GM18951 (cell line): ENCODE results near the gene MSH3.
"Not testable (repeated sequence)": the region's sequence is repeated elsewhere in the genome, so short reads cannot be mapped to it uniquely, and the experiment has no call there.

Experiments used
- POLR2A ChIP-seq: IDR thresholded peaks from 4 replicates; pipeline ENCODE4 v1.6.1; 2011; ENCODE audit warnings: mild to moderate bottlenecking; ENCODE audit not compliant: insufficient read length, insufficient read depth; ENCODE audit errors: extremely low read depth
- in situ Hi-C: fragments of 300-500 bp; cut with MboI; formaldehyde crosslinking; loops from one replicate; pipeline ENCODE4 v1.12.0; 2022; ENCODE audit warnings: low sequenced_read_pairs, mixed read lengths, inconsistent platforms; ENCODE audit not compliant: unreplicated experiment

MSH3 gene

DNA sequence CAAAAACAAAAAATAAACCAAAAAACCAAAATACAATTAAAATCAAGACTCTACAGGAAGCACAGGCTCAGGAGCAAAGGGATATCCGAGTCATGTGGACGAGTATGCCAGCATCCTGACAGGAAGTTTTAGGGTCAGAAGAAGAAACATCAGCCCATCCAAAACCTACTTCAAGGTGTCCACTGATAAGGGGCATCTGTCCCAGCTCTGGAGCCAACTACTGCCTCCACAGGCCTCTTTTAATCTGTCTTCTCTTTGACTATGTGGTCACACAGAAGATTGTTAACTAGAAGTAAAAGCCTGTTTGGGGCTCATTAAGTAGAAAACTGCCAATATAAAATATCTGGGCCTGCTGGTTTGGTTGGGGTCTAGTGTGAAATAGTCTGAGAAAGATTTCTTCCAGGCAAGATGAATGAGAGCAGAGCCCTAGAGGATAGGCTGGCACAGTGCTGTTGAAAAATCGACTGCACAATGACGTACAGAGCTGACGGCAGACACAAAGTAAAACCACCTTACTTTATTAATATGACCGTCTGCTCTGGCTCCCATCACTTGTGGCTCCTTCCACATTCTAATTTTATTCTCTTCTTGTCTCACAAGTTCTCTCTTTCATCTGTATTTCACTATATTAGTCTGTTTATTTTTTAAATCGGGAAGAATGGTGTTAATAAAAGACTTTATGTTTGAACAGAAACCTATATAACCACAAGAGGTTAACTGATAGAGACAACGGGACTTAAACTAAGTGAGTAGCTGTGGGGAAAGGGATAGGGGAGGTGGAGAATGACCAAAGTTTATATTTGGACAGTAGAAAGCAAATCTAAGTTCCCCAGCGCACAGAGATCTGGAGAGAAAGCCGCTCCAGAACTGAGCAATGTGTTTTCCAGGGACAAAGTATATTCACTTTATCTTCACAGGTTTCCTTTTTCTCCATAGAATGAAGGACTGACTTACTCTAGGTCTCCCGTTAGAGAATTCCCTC, 22.9 kb upstream of the MSH3 start:
- no peak for TF ChIP-seq POLR2A
- in situ Hi-C loops, result no loop called here

DNA sequence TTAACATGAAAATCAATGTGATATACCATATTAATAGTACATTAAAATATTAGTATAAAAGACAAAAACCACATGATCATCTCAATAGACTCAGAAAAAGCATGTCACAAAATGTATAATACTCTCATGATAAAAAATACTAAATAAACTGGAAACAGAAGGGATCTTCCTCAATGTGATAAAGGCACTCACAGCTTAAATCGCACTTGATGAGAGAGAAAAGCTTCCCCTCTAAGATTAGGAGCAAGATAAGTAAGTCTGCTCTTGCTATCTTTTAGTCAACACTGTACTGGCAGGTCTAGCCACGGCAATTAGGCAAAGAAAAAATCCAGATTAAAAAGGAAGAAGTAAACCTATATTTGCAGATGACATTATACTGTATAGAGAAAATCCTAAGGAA, 21.8 kb upstream of the MSH3 start:
- no peak for TF ChIP-seq POLR2A
- in situ Hi-C loops, result no loop called here

DNA sequence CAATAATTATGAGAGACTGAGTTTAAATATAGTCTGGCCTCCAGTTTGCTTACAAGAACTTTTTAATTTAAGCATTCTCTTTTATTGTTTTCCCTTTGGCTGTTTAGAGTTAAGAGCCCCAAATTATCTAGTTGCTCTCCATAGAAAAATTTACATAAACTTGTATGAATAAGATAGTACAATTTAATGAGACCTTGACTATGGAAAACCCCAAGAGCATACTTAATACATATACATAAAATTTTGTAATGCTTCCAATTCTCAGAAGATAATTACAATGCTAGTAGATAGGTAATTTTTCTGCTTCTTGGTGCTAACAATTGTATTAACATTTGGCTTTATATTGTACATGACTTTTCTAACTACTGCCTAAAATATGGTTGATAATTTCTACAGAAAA, 20.3 kb upstream of the MSH3 start:
- in situ Hi-C loops, result no loop called here
- no peak for TF ChIP-seq POLR2A

DNA sequence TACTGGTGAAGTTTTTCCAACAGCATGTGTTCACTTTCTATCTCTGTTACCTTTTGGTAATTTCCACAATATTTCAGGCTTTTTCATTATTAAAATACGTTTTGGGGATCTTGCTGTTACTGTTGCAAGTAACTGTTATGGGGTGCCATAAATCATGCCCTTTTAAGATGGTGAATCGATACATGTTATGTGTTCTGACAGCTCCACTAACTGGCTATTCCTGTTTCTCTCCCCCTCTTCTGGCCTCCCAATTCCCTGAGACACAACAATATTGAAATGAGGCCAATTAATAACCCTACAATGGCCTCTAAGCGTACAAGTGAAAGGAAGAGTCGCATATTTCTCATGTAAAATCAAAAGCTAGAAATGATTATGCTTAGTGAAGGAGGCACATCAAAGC, 13.1 kb upstream of the MSH3 start:
- in situ Hi-C loops, result no loop called here

DNA sequence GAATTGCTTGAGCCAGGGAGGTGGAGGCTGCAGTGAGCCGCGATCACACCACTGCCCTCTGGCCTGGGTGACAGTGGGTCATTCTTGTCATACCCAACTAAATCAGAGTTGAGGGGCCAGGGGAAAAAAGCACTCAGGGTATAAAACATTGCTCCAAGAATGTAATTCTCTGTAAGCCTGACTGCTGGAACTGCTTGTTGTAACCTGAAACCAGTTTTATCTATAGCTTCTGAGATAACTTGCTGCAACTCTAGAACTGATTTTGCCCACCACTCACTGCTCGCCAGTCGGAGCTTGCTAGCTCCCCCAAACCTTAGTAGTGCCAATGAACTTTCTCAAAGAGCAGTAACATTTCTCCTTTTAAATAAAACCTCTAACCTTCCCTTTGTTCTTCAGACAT, 9.6 kb upstream of the MSH3 start:
- in situ Hi-C loops, result no loop called here
- TF ChIP-seq POLR2A, result no peak

More for the DNA sequence above, 13.1 kb upstream of the MSH3 start:
- TF ChIP-seq POLR2A, result no peak

DNA sequence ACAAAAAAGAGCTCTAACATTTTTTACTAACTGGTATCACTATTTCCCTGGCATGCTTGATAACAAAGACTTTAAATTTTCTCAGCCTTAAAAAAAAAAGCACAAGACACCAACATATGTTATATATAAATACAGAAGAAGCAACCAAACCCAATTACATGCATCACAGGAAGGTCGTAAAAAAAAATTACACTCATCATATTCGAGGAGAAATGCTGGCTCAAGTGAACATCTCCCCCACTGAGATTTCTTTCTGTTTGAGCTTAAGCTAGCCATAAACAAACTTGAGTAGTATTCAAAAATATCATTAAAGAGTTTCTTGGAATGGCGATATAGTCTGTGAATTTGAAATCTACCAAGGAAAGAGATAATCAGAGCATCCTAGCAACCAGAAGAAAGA, 7.5 kb upstream of the MSH3 start:
- no peak for TF ChIP-seq POLR2A
- in situ Hi-C loops, result no loop called here

DNA sequence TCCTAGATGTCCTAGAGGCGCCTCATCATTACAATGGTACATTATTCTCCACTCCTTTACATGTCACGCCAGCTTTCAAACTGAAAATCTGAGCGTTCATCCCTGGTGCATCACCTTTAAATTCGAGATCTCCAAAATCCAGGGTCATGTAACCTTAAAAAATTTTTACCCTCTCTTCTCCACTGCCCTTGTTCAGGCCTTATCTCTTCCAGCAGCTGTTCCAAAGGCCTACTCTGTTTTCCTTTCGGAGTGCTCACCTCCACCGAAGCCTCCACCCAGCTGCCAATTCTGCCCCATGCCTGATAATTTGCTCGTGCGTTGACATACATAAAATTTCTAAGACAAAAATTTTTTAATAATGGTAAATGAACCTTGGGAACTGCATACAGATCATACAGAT, 950 bp upstream of the MSH3 start:
- TF ChIP-seq POLR2A, result no peak
- in situ Hi-C loops, result no loop called here

DNA sequence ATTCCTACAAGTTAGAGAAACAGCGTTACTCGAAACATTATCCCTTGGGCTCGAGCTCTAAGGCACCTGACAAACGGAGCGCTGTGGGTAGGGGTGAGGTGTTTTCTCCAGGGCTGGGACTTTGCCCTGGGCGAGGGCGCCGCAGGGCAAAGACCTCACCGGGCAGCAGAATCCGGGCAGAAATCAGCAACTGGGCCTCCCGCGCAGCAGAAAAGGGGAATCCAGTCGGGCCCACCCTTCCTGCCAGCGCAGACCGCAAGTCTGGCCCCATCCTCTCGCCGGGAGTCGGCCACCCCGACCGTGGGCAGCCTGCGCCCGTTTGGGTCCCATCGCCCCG, 430 bp upstream of the MSH3 start:
- TF ChIP-seq POLR2A, result no peak
- in situ Hi-C loops, result no loop called here

DNA sequence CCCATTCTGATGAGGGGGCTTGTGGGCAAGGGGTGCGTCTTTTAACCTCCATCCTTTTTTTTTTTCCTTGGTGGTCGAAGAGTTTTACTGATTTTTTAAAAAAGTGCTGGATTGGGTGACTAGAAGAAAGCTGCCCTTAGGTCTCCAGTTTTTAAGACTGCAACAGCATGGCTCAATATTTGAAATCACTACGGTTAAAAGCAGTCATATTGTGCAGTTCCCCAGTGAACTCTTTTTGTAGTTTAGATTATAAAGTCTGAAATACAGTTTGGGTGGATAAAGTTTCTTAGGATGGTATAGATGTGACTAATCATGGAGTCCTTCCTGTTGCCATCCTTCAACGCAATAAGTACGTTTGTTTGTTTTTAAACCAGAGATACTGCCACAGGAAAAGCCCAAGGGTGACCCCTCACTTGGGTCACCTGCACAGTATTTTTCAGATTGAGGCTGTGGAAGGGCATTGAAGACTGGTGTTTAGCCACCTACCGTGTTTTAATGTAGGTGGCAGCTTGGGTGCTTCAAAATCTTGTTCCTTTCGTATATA, 851 bp downstream of the MSH3 start:
- in situ Hi-C loops, result no loop called here
- TF ChIP-seq POLR2A, result no peak

DNA sequence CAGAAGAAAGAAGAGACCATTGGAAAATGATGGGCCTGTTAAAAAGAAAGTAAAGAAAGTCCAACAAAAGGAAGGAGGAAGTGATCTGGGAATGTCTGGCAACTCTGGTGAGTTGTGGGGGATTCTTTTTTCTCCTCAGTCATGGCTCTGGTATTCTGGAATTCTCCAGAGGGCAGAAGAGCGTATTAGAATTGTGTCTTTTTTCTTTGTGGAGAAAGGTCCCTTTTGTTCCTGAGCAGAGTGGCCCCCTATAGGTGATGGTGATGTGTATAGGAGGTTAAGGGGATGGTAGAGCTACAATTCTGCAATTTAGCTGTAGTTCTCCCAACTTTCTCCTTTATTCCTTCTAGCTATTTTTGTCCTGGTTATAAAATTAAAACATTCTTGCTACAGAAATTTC, 2.0 kb downstream of the MSH3 start:
- in situ Hi-C loops, result no loop called here
- no peak for TF ChIP-seq POLR2A

DNA sequence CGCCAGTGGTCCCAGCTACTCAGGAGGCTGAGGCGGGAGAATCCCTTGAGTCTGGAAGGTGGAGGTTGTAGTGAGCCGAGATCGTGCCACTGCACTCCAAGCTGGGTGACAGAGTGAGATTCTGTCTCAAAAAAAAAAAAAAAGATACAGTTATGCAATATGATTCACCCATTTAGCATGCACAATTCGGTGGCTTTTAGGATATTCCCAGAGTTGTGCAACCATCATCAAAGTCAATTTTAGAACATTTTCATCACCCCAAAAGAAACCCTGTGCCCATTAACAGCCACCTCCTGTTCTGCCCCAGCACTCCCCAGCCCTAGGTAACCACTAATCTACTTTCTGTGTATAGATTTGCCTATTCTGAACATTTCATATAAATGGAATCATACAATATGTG, 4.7 kb downstream of the MSH3 start:
- in situ Hi-C loops, result no loop called here

DNA sequence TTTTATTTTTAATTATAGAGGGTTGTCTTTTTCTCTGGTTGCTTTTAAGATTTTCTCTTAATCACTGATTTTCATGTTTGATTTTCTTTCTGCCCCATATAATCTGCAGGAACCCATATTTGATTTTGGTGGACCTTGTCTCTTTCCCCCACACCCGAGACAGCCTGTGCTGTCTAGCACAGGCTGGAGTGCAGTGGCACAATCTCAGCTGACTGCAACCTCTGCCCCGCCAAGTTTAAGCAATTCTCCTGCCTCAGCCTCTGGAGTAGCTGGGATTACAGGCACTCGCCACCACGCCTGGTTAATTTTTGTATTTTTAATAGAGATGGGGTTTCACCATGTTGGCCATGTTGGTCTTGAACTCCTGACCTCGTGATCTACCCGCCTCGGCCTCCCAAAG, 6.2 kb downstream of the MSH3 start:
- in situ Hi-C loops, result not testable (repeated sequence)

More for the DNA sequence above, 4.7 kb downstream of the MSH3 start:
- TF ChIP-seq POLR2A, result no peak

DNA sequence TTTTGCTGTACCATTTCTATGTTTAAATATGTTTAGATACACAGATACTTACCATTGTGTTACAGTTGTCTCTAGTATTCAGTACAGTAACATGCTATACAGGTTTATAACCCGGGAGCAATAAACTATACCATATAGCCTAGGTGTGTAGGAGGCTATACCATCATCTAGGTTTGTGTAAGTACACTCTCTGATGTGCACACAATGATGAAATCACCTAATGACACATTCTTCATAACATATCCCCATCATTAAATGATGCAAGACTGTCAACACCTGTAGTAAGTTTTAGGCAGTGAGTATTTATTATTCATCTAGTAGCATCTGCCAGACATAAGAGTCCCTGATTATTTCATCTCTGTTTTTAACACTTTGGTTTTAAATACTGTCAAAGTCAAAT, 7.7 kb downstream of the MSH3 start:
- TF ChIP-seq POLR2A, result no peak
- in situ Hi-C loops, result no loop called here

DNA sequence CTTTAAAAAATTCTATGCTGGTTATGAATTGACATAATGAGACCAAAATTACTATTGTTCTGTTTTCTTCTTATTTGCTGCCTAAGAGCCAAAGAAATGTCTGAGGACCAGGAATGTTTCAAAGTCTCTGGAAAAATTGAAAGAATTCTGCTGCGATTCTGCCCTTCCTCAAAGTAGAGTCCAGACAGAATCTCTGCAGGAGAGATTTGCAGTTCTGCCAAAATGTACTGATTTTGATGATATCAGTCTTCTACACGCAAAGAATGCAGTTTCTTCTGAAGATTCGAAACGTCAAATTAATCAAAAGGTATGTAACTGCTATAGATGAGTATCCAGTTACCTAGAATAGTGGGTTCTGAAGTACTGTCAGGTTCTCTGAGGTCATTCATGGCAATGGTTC, 10.6 kb downstream of the MSH3 start:
- TF ChIP-seq POLR2A, result no peak
- in situ Hi-C loops, result no loop called here
